Measurements from ENCODE around the gene MEFV.

DNA sequence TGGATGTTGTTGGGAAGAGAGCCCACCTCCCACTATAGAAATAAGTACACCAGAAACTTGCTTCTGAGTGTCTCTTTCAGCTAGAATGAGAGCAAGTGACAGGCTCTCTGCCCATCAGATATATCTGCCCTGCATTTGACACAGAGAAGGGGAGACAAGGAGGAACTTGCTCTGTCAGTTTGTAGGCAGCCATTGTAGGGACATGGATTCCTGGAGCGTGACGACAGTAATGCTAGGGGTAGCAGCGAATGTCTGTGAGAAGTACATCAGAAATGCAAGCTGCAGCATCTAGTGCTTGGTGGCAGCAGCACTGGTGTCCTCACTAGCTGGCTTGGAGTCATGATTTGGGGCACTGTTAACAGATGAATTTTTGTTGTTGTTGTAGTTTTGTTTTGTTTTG, 44.4 kb downstream of the MEFV start:
- TF ChIP-seq, protein P1, sequence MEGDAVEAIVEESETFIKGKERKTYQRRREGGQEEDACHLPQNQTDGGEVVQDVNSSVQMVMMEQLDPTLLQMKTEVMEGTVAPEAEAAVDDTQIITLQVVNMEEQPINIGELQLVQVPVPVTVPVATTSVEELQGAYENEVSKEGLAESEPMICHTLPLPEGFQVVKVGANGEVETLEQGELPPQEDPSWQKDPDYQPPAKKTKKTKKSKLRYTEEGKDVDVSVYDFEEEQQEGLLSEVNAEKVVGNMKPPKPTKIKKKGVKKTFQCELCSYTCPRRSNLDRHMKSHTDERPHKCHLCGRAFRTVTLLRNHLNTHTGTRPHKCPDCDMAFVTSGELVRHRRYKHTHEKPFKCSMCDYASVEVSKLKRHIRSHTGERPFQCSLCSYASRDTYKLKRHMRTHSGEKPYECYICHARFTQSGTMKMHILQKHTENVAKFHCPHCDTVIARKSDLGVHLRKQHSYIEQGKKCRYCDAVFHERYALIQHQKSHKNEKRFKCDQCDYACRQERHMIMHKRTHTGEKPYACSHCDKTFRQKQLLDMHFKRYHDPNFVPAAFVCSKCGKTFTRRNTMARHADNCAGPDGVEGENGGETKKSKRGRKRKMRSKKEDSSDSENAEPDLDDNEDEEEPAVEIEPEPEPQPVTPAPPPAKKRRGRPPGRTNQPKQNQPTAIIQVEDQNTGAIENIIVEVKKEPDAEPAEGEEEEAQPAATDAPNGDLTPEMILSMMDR (CRISPR knock-in tag; IDR thresholded peaks at IDR 0.05): no peak
- TF ChIP-seq SALL2 (CRISPR knock-in tag; IDR thresholded peaks at IDR 0.05) (no peak), SRF (IDR thresholded peaks at IDR 0.05; ENCODE audit: low read depth, low read length) (no peak)
- TF ChIP-seq, protein P2, sequence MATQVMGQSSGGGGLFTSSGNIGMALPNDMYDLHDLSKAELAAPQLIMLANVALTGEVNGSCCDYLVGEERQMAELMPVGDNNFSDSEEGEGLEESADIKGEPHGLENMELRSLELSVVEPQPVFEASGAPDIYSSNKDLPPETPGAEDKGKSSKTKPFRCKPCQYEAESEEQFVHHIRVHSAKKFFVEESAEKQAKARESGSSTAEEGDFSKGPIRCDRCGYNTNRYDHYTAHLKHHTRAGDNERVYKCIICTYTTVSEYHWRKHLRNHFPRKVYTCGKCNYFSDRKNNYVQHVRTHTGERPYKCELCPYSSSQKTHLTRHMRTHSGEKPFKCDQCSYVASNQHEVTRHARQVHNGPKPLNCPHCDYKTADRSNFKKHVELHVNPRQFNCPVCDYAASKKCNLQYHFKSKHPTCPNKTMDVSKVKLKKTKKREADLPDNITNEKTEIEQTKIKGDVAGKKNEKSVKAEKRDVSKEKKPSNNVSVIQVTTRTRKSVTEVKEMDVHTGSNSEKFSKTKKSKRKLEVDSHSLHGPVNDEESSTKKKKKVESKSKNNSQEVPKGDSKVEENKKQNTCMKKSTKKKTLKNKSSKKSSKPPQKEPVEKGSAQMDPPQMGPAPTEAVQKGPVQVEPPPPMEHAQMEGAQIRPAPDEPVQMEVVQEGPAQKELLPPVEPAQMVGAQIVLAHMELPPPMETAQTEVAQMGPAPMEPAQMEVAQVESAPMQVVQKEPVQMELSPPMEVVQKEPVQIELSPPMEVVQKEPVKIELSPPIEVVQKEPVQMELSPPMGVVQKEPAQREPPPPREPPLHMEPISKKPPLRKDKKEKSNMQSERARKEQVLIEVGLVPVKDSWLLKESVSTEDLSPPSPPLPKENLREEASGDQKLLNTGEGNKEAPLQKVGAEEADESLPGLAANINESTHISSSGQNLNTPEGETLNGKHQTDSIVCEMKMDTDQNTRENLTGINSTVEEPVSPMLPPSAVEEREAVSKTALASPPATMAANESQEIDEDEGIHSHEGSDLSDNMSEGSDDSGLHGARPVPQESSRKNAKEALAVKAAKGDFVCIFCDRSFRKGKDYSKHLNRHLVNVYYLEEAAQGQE (IDR thresholded peaks at IDR 0.05; ENCODE audit: borderline replicate concordance in 1 of 2, low read depth in 1 of 2, low read length in 2 of 2): no peak
